IMR-90 (cell line): Measurements from ENCODE around the gene GLB1L. TPM values are rescaled to one million over a fixed set of nuclear protein-coding genes. Genes with fewer than 3 reads are reported as not detected.
A peak's percentile ranks its signal among the peaks of the same experiment; 100 is the strongest.

Source experiments
- ATAC-seq: fragments of 200-7000 bp; cut with Tn5 transposase; 2 replicates; pipeline ENCODE4 v1.9.1; 2020; ENCODE audit warnings: low read depth, mild to moderate bottlenecking, moderate library complexity
- BruUV-seq: library from RNA; stranded (reverse); fragments of 400-500 nt; replicated peaks from 2 replicates; lab custom pipeline; 2021; lab: Mats Ljungman, UMichigan
- CTCF ChIA-PET: fragments of 300-600 bp; formaldehyde crosslinking; extraction: SDS; loops from one replicate; lab custom pipeline; 2021; ENCODE audit warnings: antibody characterized with exemption; lab: Yijun Ruan, JAX
- POLR2A ChIA-PET: fragments of 300-600 bp; sonication (Branson Sonifier 250); formaldehyde crosslinking; loops from one replicate; lab custom pipeline; 2022; ENCODE audit warnings: antibody characterized with exemption; ENCODE audit not compliant: unreplicated experiment; lab: Charles Lee
- DNase-seq: peaks from one replicate; pipeline ENCODE4 v3.0.0; 2013
- H2AFZ ChIP-seq: replicated peaks from 2 replicates; pipeline ENCODE3; 2013; ENCODE audit warnings: low read length, mild to moderate bottlenecking; ENCODE audit not compliant: poor library complexity
- H2AK5ac ChIP-seq: 2 replicates; pipeline ENCODE4 v1.6.1; 2013; ENCODE audit warnings: low read depth, low read length, inconsistent platforms
- H2AK9ac ChIP-seq: replicated peaks from 2 replicates; pipeline ENCODE3; 2013; ENCODE audit warnings: mild to moderate bottlenecking, low read depth, low read length, moderate library complexity; ENCODE audit not compliant: poor library complexity
- H2BK120ac ChIP-seq: 2 replicates; pipeline ENCODE4 v1.6.1; 2013; ENCODE audit warnings: low read depth, low read length, inconsistent platforms
- H2BK15ac ChIP-seq: 3 replicates; pipeline ENCODE4 v1.6.1; 2013; ENCODE audit warnings: low read depth, low read length, inconsistent platforms
- H2BK20ac ChIP-seq: 2 replicates; pipeline ENCODE4 v1.6.1; 2013; ENCODE audit warnings: low read depth, mild to moderate bottlenecking, inconsistent platforms, low read length, moderate library complexity
- H2BK5ac ChIP-seq: 2 replicates; pipeline ENCODE4 v1.6.1; 2013; ENCODE audit warnings: mild to moderate bottlenecking, low read depth, low read length, inconsistent platforms; ENCODE audit not compliant: poor library complexity, severe bottlenecking
- H3K14ac ChIP-seq: replicated peaks from 2 replicates; pipeline ENCODE4 v1.6.1; 2013; ENCODE audit warnings: low read depth, low read length, inconsistent platforms
- H3K18ac ChIP-seq: 2 replicates; pipeline ENCODE4 v1.6.1; 2013; ENCODE audit warnings: low read depth, low read length, control low read depth
- H3K23ac ChIP-seq: 2 replicates; pipeline ENCODE4 v1.6.1; 2013; ENCODE audit warnings: low read depth, low read length, inconsistent platforms
- H3K27ac ChIP-seq: 2 replicates; pipeline ENCODE4 v1.5.1; 2013; ENCODE audit warnings: mild to moderate bottlenecking, control low read depth, low read length; ENCODE audit not compliant: insufficient read depth
- H3K27me3 ChIP-seq: 2 replicates; pipeline ENCODE4 v1.6.1; 2013; ENCODE audit warnings: low read length; ENCODE audit not compliant: control insufficient read depth, insufficient read depth
- H3K36me3 ChIP-seq: 2 replicates; pipeline ENCODE4 v1.6.1; 2013; ENCODE audit warnings: low read length, mixed read lengths; ENCODE audit not compliant: control insufficient read depth, insufficient read depth
- H3K4ac ChIP-seq: 2 replicates; pipeline ENCODE4 v1.6.1; 2013; ENCODE audit warnings: low read depth, low read length, inconsistent platforms
- H3K4me1 ChIP-seq: 2 replicates; pipeline ENCODE4 v1.6.1; 2013; ENCODE audit warnings: low read length, mixed read lengths; ENCODE audit not compliant: control insufficient read depth, insufficient read depth
- H3K4me2 ChIP-seq: 2 replicates; pipeline ENCODE4 v1.6.1; 2013; ENCODE audit warnings: low read depth, mild to moderate bottlenecking, control low read depth, low read length, moderate library complexity
- H3K4me3 ChIP-seq: 2 replicates; pipeline ENCODE4 v1.5.1; 2013; ENCODE audit warnings: low read depth, mild to moderate bottlenecking, control low read depth, low read length, moderate library complexity; ENCODE audit not compliant: insufficient read depth
- H3K56ac ChIP-seq: 2 replicates; pipeline ENCODE4 v1.6.1; 2013; ENCODE audit warnings: low read length, inconsistent platforms; ENCODE audit not compliant: insufficient read depth; ENCODE audit errors: extremely low read depth
- H3K79me1 ChIP-seq, 2 experiments: 2 replicates each; pipeline ENCODE4 v1.6.1; 2013; ENCODE audit warnings: low read length in 2 of 2, inconsistent platforms in 1 of 2, low read depth in 1 of 2
- H3K9ac ChIP-seq: 2 replicates; pipeline ENCODE4 v1.6.1; 2013; ENCODE audit warnings: low read depth, low read length, control low read depth
- H3K9me1 ChIP-seq: 2 replicates; pipeline ENCODE4 v1.6.1; 2013; ENCODE audit warnings: low read length, inconsistent platforms; ENCODE audit not compliant: insufficient read depth
- H3K9me3 ChIP-seq: 2 replicates; pipeline ENCODE4 v1.6.1; 2013; ENCODE audit warnings: low read length; ENCODE audit not compliant: control insufficient read depth, insufficient read depth
- H4K20me1 ChIP-seq: 2 replicates; pipeline ENCODE4 v1.6.1; 2013; ENCODE audit warnings: low read length, inconsistent platforms; ENCODE audit not compliant: insufficient read depth
- H4K5ac ChIP-seq: 2 replicates; pipeline ENCODE4 v1.6.1; 2013; ENCODE audit warnings: mild to moderate bottlenecking, low read depth, low read length, control low read depth
- H4K8ac ChIP-seq, 2 experiments: 2 replicates each; pipeline ENCODE4 v1.6.1; 2013; ENCODE audit warnings: low read depth in 2 of 2, low read length in 2 of 2, control low read depth in 1 of 2, inconsistent platforms in 1 of 2
- H4K91ac ChIP-seq: 2 replicates; pipeline ENCODE4 v1.6.1; 2013; ENCODE audit warnings: low read depth, low read length, inconsistent platforms; ENCODE audit not compliant: insufficient read depth
- BHLHE40 ChIP-seq: fragments of 150-350 bp; IDR thresholded peaks from 2 replicates; pipeline ENCODE4 v1.6.1; 2016; ENCODE audit warnings: mild to moderate bottlenecking, low read depth, low read length
- CEBPB ChIP-seq: IDR thresholded peaks from 2 replicates; pipeline ENCODE4 v1.6.1; 2012; ENCODE audit warnings: low read depth, low read length, improper control_type of control experiment
- CHD1 ChIP-seq: IDR thresholded peaks from 2 replicates; pipeline ENCODE4 v1.6.1; 2012; ENCODE audit warnings: low read depth, low read length, improper control_type of control experiment
- FOS ChIP-seq: fragments of 150-350 bp; IDR thresholded peaks from 2 replicates; pipeline ENCODE4 v1.6.1; 2016; ENCODE audit warnings: low read depth, low read length
- MAFK ChIP-seq: IDR thresholded peaks from 2 replicates; pipeline ENCODE4 v1.6.1; 2012; ENCODE audit warnings: low read depth, low read length, improper control_type of control experiment
- MAZ ChIP-seq: IDR thresholded peaks from 2 replicates; pipeline ENCODE4 v1.6.1; 2012; ENCODE audit warnings: low read depth, mild to moderate bottlenecking, low read length, improper control_type of control experiment, moderate library complexity, borderline replicate concordance
- MXI1 ChIP-seq: IDR thresholded peaks from 2 replicates; pipeline ENCODE4 v1.6.1; 2012; ENCODE audit warnings: low read depth, mild to moderate bottlenecking, low read length, moderate library complexity, borderline replicate concordance
- NFE2L2 ChIP-seq: fragments of 150-350 bp; IDR thresholded peaks from 2 replicates; pipeline ENCODE4 v1.6.1; 2016; ENCODE audit warnings: low read depth, mild to moderate bottlenecking, low read length
- POLR2A ChIP-seq: IDR thresholded peaks from 2 replicates; pipeline ENCODE4 v1.6.1; 2012; ENCODE audit warnings: mild to moderate bottlenecking, low read depth, low read length
- RAD21 ChIP-seq: IDR thresholded peaks from 2 replicates; pipeline ENCODE4 v1.6.1; 2012; ENCODE audit warnings: low read length, improper control_type of control experiment
- RFX5 ChIP-seq: IDR thresholded peaks from 2 replicates; pipeline ENCODE4 v1.8.0; 2012; ENCODE audit warnings: low read depth, mild to moderate bottlenecking, low read length, moderate library complexity
- SMC3 ChIP-seq: fragments of 150-350 bp; IDR thresholded peaks from 2 replicates; pipeline ENCODE4 v1.6.1; 2016; ENCODE audit warnings: low read depth, mild to moderate bottlenecking, antibody characterized with exemption, low read length, moderate library complexity
- WGBS, 2 experiments: methylation state at CpG; one replicate each; pipeline versions ENCODE4 v1.1.5 to v1.1.7; 2013; ENCODE audit warnings: missing lambda C conversion rate in 2 of 2; ENCODE audit not compliant: insufficient read length in 1 of 2; ENCODE audit errors: extremely low coverage in 2 of 2; 5-methylcytosine and 5-hydroxymethylcytosine counted together
- dilution Hi-C: fragments of 300-500 bp; cut with HindIII; formaldehyde crosslinking; loops from one replicate; pipeline ENCODE4 v1.14.3; 2018; ENCODE audit warnings: low sequenced_read_pairs; ENCODE audit not compliant: unreplicated experiment
- in situ Hi-C: fragments of 300-500 bp; cut with MboI; formaldehyde crosslinking; loops from 3 replicates; pipeline ENCODE4 v1.14.3; 2019; ENCODE audit warnings: low sequenced_read_pairs, inconsistent platforms, mixed read lengths
- intact Hi-C: fragments of 100-400 bp; cut with micrococcal nuclease; formaldehyde crosslinking; loops from 2 replicates; pipeline ENCODE4 v1.10.0; 2022
- polyA plus RNA-seq, 3 experiments: library from polyadenylated mRNA; depleted of rRNA; stranded (reverse); fragments of >200 nt; gene quantifications; 2 replicates each; pipeline ENCODE4 v1.2.3, GENCODE V29; 2012; ENCODE audit warnings: low replicate concordance in 1 of 3
- total RNA-seq: library from RNA; depleted of rRNA; stranded (reverse); fragments of >200 nt; gene quantifications from 2 replicates; pipeline ENCODE4 v1.2.3, GENCODE V29; 2012
- TF ChIP-seq, protein P1 (sequence below): fragments of 150-350 bp; IDR thresholded peaks from 2 replicates; pipeline ENCODE4 v1.6.1; 2016; ENCODE audit warnings: low read depth, mild to moderate bottlenecking, low read length, moderate library complexity, borderline replicate concordance
- TF ChIP-seq, protein P2 (sequence below): conservative IDR thresholded peaks from 2 replicates; pipeline ENCODE4 v1.5.1; 2012; ENCODE audit warnings: mild to moderate bottlenecking, low read depth, low read length, improper control_type of control experiment

Gene GLB1L
- total and polyA plus RNA-seq, 2 of the 4 experiments (the other 2 are of a cell fraction), result 4.1 to 6.2 TPM

DNA sequence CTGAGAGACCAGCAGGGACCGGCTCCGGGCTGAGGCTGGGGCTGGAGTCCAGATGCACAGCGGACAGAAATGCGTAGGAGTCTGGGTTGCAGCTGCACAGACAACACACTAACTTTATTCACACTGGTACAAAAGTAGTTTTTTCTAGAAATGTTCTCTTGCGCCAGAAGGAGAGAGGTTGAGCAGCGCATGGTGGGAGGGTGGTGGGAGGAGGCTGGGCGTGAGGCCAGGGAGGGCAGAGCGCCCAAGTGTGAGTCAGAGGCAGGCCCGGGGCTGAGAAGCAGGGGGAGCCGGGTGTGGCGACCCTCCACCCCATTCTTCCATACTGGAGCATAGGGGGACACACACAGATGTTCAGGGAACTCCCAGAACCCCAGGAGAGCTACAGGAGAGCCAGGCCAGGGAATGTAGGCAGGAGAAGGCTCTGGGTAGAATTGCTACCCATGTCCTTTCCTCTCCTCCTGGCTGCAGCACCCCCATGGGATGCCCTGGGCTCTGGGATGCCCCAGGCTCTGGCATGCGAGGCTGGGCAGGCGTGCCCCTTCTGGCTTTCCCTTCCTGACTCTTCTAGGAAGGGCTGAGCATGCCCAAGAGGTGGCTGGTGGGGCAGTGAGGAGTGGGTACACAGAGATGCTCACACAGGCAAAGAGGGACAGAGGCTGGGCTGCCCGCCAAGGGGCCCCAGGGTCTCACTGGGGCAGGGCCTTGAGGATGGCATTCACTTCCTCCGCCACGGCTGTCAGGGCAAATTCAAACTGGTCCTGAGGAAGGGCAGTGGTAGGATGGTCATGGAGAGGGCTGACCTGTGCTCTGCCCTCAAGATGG lies 44.5 kb upstream of the GLB1L start:
- no TSS peak for BruUV-seq
- peak overlapping the region; percentile 74 for H2AK5ac ChIP-seq
- peak overlapping the region; percentile 32; the same call in 1 of the 2 replicates for H2BK20ac ChIP-seq
- H4K8ac ChIP-seq, result peak overlapping the region in 1 of 2 experiments; percentile 64; a peak in 2 of 4 replicates
- H2BK5ac ChIP-seq, result peak overlapping the region; percentile 61
- ATAC-seq, result peak; percentile 75
- peaks cover 11% of the 10 kb centered on the region; the same call in 1 of the 2 replicates for H3K9me1 ChIP-seq
- H4K5ac ChIP-seq, result peak overlapping the region; percentile 7; the same call in 1 of the 2 replicates
- DNase-seq, result peak; percentile 95
- H3K4me3 ChIP-seq, result no peak overlapping the region
- H3K9me3 ChIP-seq, result no peaks in the 10 kb centered on the region
- H2AFZ ChIP-seq, result peak overlapping the region; percentile 77
- H3K18ac ChIP-seq, result no peak overlapping the region; the same call in 1 of the 2 replicates
- H3K27ac ChIP-seq, result peak overlapping the region; percentile 70
- dilution Hi-C loops (no loop called here), in situ Hi-C loops (no loop called here), intact Hi-C loops (loop anchor here (1.0 to 2.0 kb wide), 2 partner anchors 10 to 59 kb away; partner anchors contain the start of gene DNAJB2)
- peak overlapping the region; percentile 82; the same call in 1 of the 2 replicates for H3K23ac ChIP-seq
- no peaks in the 10 kb centered on the region for H3K79me1 ChIP-seq
- H4K20me1 ChIP-seq, result peaks cover 10% of the 10 kb centered on the region; the same call in 1 of the 2 replicates
- no peaks in the 10 kb centered on the region for H3K27me3 ChIP-seq
- H3K56ac ChIP-seq, result no peak overlapping the region
- peaks cover 17% of the 10 kb centered on the region for H3K36me3 ChIP-seq
- peak overlapping the region; percentile 86 for H3K4ac ChIP-seq
- ChIA-PET CTCF (interaction anchor here (0.6 to 0.7 kb wide), 2 partner anchors 11 to 979 kb away, joined by 3 read pairs; partner anchors contain the start of gene DNAJB2), POLR2A (no interaction called here)
- no peak overlapping the region for H3K9ac ChIP-seq
- H3K4me1 ChIP-seq, result peaks cover 20% of the 10 kb centered on the region
- 0% methylated on average over 2 of the region's 16 CpGs; no CpG with 5 or more reads in 1 of the 2 experiments for WGBS, 2 experiments
- H3K4me2 ChIP-seq, result peak overlapping the region; percentile 52
- H4K91ac ChIP-seq, result peak overlapping the region; percentile 81
- H2AK9ac ChIP-seq, result peak overlapping the region; percentile 94
- peak overlapping the region; percentile 74 for H2BK120ac ChIP-seq
- H2BK15ac ChIP-seq, result no peak overlapping the region; the same call in 2 of the 3 replicates
- H3K14ac ChIP-seq, result no peak overlapping the region; the same call in none of the 2 replicates
- TF ChIP-seq RFX5, result no peak
- TF ChIP-seq SMC3, result no peak
- no peak for TF ChIP-seq NFE2L2
- TF ChIP-seq, protein P1, sequence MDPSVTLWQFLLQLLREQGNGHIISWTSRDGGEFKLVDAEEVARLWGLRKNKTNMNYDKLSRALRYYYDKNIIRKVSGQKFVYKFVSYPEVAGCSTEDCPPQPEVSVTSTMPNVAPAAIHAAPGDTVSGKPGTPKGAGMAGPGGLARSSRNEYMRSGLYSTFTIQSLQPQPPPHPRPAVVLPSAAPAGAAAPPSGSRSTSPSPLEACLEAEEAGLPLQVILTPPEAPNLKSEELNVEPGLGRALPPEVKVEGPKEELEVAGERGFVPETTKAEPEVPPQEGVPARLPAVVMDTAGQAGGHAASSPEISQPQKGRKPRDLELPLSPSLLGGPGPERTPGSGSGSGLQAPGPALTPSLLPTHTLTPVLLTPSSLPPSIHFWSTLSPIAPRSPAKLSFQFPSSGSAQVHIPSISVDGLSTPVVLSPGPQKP, result no peak
- peak; percentile 63; the same call in 1 of the 2 replicates for TF ChIP-seq FOS
- no peak for TF ChIP-seq POLR2A
- no peak for TF ChIP-seq CHD1
- TF ChIP-seq RAD21, result peak; percentile 16
- TF ChIP-seq MAZ, result peak; percentile 90
- TF ChIP-seq BHLHE40, result no peak; the same call in 1 of the 2 replicates
- TF ChIP-seq MAFK, result no peak
- peak; percentile 54; the same call in 1 of the 2 replicates for TF ChIP-seq MXI1
- TF ChIP-seq, protein P2, sequence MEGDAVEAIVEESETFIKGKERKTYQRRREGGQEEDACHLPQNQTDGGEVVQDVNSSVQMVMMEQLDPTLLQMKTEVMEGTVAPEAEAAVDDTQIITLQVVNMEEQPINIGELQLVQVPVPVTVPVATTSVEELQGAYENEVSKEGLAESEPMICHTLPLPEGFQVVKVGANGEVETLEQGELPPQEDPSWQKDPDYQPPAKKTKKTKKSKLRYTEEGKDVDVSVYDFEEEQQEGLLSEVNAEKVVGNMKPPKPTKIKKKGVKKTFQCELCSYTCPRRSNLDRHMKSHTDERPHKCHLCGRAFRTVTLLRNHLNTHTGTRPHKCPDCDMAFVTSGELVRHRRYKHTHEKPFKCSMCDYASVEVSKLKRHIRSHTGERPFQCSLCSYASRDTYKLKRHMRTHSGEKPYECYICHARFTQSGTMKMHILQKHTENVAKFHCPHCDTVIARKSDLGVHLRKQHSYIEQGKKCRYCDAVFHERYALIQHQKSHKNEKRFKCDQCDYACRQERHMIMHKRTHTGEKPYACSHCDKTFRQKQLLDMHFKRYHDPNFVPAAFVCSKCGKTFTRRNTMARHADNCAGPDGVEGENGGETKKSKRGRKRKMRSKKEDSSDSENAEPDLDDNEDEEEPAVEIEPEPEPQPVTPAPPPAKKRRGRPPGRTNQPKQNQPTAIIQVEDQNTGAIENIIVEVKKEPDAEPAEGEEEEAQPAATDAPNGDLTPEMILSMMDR, result no peak
- TF ChIP-seq CEBPB, result peak; percentile 89
